Hepatic stellate cell (primary cell): Measurements from ENCODE around the gene COL4A1.

Source experiments
- DNase-seq: peaks from one replicate; pipeline ENCODE4 v3.0.0; 2011; ENCODE audit warnings: low spot score

Gene COL4A1

DNA sequence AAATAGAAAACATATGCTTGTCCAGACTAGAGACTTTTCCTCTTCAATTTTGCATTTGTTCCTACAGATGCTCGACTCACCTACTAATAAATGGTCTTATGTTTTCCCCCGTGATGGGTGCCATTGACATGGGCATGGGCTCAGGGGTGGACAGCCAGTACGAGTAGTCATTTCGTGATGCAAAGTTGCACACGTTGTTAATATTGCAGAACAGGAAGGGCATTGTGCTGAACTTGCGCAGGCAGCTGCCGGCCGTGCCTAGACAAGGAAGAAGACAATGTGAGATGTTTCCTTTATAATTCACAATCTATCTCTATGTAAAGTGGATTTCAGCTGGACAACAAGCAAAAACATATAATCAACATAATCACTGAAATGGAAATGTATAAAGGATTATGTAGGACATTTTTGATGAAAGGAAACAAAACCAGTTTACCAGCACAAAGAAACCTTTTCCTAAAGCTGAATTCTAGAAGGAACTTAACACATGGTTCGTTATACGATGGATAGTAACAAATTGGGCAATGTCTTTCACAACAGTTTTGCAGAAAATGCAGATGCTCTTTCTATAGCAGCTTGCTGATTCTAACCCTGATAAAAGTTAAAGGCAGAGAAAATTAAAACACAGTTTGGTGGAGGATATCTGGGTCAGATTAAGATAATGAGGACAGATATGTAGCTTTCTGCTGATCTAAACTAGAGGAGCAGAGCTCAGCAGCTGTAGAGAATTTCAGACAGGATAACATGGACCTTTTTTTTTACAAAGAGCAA lies 145.7 kb downstream of the COL4A1 start:
- no peak for DNase-seq

DNA sequence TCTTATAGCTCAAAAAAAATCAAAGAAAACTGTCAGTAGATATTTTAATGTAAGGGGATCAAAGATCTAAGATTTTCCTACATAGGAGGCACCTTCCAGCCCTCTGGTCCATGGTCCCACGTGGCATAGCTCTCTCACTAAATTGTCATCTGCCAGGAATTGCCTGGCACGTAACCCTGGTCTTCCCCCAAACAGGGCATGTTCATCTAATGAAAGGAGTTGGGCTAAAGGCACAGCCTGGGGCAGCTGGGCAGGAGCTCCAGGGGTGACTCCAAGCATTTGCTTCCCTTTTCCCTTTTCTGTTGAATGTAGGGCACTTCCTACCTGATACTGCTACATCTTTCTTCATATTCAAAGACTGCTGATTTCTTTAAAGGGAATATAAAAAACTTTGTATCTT lies 148.7 kb downstream of the COL4A1 start:
- no peak for DNase-seq

DNA sequence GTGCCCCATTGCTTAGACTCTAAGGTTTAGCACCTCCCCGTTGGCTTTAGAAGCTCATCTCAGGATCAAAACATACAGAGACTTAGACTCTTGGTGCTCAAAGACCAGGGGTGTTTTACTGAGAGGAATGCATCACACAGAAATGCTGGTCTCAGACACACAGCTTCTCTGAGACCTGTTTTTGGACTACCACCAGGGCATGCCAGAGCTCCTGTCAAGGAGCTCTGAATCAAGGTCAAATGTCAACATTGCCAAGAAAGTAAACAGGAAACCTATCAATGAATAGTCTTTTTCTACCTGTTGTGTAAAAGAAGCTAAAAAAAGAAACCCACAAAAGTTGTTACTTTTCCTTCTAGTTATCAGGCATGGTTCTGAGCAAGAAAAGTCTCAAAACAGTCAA lies 149.2 kb downstream of the COL4A1 start:
- DNase-seq, result no peak

DNA sequence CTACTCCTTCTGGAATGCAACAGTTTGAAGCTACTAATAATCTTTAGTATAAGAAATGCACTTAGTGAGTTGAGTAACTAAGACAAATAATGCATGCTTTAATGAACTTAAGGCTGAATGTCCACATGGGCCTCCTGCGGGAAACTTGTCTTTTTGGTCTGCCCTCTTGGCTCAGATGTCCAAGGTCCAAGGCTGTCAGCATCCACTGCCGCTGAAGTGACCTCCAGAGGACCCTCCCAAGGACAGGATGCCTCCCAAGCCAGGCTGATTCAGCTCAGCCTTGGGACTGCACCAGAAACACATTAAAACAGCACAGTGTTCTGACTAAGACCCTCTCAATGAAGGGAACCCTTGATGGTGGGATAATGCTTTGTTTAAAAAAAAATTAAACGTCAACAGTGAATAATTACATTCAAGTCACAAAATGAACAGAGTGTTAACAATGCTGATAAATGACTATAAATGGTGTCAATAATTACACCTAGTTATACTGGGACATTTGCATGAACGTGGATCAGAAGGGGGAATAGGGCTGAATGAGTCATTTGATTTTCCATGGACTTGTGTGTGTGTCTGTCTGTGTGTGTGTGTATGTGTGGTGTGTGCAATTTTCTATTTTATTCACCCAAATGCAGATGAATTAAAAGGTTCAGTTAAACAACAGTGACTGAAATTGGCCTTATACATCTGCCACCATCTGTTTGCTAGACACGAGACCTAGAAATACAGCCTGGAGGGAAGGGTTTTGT lies 150.5 kb downstream of the COL4A1 start:
- no peak for DNase-seq

DNA sequence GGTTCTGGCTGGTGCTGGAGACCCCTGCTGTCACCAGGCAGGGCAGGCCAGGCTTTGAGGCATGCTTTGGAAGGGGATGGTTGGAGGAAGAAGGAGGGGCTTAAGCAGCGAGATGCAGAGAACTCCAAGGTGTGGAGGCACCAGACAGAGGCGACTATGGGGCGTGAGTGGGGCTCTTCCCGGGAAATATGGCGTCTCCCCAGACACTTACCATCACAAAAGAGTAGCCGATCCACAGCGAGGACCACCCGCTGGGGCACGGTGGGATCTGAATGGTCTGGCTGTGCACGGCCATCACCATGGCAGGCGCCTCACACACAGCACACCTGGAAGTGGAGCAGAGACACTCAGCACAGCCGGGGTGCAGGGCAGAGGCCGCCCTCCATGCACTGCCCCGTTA lies 151.9 kb downstream of the COL4A1 start:
- no peak for DNase-seq

DNA sequence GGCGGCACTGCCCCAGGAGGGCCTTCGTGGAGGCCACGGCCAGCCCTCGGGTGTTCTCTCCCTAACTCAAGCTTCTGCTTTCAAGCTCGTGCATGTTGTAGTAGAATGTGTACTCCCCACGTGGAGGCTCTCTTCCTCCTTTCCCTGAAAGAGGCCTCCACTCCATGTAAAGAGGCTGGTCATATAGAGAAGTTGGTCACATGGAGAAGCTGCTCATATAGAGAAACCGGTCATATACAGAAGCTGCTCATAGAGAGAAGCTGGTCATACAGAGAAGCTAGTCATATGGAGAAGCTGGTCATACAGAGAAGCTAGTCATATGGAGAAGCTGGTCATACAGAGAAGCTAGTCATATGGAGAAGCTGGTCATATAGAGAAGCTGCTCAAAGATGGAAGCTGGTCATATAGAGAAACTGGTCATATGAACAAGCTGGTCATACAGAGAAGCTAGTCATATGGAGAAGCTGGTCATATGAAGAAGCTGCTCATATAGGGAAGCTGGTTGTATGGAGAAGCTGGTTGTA lies 152.5 kb downstream of the COL4A1 start:
- no peak for DNase-seq

DNA sequence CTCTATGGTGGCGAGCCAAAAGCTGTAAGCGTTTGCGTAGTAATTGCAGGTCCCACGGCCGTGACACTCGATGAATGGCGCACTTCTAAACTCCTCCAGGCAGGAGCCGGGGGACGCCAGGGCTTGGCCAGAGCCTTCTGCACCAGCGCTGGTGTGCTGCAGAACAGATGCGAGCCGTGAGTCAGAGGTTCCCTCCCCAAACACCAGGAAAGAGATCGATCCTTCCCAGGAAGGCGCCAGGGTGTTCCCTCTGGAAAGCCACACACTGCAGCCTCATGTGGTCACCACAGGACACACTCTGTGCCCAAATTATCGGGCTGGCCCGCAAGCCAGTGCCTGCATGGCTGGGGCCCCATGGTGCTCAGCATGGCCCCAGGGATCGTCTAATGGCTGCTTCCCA lies 154.6 kb downstream of the COL4A1 start:
- DNase-seq, result no peak

DNA sequence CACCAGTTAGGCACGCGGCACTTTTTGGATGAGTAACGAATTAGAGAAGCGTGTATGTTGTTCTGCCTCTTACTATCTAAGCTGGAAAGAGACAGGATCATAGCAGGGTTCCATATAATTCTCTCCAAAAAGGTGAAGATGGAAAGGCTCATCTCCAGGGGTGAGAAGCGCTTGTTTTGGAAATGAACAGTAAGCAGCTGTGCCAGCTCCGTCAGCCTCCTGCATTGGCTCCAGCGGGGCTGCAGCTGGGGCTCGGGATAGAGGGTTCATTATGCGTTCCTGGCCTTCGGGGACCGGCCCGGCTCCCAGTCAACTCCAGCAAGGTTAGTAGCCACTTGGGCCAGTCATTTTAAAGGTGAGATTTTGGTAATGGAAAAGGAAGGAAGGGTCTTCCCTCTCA lies 155.5 kb downstream of the COL4A1 start:
- no peak for DNase-seq

DNA sequence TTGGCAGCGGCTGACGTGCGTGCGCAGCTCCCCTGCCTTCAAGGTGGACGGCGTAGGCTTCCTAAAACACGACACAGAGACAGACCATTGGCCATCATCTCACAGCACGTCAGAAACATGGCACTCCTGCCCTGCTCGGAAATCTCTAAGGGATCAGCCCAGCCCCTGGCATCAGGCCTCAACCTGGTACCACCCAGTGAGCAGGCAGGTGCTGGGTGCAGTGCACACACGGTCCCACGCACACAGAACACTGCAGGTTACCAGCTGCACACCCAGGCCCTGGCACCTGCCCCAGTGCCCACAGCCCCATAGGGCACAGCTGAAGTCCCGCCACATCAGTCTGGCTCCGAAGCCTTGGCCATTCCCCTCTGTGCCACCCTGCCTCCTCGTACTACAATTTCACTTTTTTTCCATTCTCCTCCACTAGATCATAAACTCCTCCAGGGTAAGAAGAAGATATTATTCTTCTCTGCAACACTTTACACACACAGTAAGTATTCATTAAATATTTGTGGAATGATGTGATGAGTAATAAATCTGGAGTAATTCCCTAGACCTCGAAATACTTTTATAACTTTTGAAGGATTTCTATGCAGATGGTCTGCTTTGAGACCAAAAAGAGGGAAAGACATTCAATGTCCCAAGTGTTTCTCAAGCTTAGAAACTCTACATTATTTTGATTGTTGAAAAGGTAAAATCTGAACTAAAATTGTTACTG lies 156.4 kb downstream of the COL4A1 start:
- no peak for DNase-seq

DNA sequence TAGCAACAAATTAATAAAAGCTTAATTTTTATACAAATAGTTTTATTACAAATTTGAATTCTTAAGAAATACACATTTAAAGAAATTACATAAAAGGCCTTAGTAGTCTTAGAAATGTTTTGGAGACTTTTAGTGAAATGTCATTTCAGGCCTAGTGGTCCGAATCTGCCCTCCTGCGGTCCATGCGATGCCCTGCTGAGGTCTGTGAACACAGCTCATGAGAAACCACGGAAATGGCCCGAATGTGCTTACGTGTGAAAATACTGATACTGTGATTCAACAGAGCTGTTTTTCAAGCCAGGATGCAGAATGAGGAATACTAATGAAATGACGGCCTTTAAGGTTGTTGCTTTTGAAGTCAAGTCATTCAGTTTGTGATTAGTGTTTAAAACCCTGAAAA lies 157.9 kb downstream of the COL4A1 start:
- no peak for DNase-seq

DNA sequence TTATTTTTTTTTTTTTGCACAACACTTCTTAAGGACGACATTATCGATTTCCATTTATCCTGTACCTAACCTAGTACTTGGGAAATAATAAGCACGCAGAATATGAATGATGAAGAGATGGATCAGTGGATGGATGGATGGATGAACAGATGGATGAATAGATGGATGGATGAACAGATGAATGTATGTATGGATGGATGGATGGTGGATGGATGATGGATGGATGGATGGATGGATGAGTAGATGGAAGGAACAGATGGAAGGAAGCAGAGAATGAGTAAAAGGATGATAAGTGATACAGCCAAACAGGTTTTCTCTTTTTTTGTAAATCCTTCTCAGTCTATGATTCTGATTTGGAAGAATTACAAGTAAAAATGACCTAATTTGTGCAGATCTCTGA lies 166.9 kb downstream of the COL4A1 start:
- DNase-seq, result no peak

DNA sequence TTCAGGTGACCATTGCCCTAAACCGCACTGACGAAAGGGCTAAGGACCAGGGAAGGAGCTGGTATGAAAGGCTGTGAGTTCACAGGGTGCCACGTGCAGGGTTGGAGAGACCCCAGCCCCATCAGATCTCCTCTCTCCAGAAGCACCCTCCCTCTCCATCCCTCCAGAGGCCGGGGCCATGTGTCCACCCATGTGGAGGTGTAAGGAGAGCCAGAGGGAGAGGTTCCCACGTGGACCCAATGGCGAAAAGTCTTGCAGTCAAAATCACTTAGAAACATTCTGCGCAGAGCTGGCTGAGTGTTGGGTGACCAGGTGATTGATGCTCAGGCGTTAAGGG lies 168.3 kb downstream of the COL4A1 start:
- DNase-seq, result no peak

DNA sequence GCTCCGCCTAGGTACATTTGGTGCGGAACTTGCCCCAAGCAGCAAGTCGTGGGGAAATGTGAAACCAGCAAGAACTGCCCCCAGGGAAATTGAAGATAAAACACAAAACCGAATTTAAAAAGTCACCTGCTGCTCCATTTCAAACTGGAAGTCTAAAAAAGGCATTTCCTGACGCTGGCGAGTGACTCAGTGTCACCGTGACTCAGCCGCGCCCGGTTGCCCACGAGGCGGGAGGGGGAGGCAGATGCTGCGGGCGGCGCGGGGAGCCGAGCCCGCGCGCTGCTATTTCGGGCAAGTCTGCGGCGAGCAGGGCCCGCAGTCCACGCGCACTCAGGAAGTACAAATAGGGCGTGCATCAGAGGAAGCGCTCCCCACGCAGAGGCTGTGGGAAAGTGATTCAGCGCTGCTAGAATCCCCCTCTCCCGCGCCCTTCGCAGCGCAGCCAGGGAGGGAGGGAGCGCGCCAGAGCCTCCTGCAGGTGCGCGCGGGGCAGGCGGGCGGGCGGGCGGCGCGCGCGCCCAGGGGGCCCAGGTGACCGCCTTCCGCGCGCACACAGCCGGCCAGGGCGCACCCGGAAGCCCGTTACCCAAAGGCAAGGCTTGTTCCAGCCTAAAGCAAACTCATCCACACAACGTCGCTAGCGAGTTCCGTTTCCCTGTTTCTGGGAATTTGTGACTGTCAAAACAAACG lies 168.8 kb downstream of the COL4A1 start:
- DNase-seq, result peak; percentile 86

DNA sequence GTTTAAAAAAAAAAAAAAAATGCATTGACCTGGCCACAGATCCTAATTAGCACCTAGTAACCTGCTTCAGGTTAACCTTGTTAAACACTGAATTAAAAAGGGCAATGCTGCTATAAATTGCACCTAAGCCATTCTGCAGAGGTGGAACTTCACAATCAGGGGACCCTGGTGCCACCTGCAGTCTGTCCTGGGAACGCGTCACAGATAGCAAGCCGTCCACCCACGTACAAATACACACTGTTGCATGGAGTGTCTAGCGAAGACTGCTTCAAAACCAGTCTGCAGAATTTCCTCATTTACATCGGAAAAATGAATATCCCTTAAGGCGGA lies 169.3 kb downstream of the COL4A1 start:
- DNase-seq, result no peak

DNA sequence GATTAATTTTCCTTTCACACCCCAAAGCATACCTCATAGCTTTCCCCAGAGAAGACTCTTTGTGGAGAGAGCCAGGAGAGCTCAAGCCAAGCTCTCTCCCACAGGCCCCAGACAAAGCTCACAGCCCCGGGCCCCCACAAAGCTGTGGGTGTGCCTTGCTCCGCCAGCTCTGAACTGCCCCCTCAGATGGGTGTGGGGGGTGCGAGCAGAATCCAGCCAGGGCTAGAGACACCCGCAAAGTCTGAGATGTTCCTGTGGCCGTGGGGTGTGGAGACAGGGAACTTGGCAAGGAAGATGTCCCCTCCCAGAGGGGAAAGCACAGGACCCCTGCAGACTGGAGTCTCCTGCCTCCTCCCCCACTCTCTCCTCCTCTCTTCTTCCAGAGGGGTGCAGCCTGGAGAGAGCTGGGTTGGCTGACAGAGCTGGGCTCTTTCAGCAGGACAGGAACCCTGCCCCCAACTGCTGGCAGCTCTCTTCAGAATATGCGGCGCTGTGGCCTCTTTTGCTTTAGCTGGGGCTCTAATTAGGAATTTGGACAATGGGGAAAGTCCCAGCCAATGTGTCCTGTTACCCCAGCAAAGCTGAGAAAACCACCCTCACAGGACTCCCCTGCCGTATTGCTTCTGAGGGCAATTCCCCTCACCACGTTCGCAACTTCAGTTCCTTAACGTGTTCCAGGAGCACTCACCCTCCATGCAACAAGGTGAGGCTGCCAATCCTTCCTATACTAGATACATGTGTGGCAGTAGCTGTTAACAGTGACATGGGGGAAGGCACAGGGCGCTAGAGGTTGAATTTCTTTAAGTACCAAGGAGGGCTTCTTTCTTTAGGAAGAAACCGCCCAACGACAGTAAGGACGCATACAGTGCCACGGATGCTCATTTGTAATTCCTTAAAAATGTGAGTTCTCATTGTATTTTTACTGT lies 170.0 kb downstream of the COL4A1 start:
- DNase-seq, result no peak

DNA sequence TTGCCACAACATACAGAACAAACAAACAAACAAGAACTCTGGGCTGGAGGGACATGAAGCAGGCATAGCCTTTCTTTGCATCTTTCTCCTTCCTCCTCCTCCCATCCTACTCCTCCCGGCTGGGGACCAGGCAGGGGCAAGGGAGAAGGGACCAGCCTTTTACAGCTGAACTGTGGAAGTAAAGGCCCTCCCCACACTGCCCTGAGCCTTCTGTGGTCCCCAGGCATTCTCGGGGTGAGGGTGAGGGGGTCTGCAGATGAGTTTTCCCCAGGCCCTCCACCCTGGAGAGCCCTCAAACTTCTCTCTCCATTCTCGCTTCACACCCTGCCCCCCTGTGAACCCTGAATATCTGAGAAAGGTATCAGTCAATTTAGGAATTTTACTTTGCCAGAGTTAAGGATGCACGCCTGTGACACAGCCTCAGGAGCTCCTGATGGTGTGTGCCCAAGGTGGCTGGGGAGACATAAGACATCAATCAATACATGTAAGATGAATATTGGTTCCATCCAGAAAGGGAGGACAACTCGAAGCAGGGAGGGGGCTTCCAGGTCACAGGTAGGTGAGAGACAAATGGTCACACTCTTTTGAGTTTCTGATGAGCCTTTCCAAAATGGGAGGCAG lies 170.9 kb downstream of the COL4A1 start:
- DNase-seq, result no peak

DNA sequence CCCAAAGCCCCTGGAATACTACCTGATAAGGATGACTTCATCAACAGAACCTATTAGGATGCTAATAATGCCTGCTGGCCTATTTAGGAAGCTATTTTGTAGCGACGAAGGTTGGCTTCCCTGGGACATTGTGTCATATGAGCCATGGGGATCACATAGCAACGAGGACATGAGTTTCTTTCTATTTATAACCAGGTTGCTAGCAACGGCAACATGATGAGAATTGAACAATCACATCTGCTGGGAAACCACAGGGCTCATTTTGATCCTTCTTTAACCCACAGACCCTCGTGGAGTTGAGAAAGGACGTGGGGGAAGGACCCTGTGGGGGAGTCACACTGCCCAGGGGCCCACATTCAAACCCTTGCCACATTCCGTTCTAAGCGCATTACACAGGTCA lies 172.2 kb downstream of the COL4A1 start:
- DNase-seq, result peak; percentile 73

DNA sequence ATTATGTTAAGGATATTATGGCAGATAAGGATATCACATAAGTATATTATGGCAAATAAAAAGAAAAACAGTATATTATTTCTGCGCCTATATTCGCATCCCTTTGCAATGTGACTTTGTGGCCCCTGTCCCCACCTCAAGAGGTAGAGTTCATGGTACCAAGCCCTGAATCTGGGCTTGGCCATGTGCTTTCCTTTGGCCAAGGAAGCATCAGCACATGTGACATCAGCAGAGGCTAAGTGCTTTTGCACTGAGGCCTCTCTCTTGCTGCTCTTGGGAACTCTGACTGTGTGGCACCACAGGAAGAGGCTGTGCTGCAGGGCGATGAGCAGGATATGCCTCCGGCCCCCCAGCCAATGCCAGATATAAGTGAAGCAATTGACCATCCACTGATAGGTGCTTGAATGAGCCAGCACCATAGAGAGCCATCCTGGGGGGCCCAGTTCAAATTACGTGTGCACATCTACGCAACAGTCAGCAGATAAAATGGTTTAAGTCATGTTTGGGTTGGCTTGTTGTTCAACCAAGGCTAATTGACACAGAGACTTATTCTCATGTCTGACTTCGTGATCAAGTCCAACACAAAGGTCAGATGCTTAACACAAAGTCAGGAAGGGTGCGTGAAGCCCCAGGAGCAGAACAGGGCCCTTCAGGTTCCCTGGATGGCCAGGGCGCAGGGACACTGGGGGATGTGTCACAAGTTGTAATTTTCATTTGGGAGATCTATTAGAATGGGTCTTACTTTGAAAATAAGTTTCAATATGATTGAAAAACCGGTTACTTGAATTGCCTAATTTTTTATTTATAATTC lies 173.3 kb downstream of the COL4A1 start:
- DNase-seq, result no peak

DNA sequence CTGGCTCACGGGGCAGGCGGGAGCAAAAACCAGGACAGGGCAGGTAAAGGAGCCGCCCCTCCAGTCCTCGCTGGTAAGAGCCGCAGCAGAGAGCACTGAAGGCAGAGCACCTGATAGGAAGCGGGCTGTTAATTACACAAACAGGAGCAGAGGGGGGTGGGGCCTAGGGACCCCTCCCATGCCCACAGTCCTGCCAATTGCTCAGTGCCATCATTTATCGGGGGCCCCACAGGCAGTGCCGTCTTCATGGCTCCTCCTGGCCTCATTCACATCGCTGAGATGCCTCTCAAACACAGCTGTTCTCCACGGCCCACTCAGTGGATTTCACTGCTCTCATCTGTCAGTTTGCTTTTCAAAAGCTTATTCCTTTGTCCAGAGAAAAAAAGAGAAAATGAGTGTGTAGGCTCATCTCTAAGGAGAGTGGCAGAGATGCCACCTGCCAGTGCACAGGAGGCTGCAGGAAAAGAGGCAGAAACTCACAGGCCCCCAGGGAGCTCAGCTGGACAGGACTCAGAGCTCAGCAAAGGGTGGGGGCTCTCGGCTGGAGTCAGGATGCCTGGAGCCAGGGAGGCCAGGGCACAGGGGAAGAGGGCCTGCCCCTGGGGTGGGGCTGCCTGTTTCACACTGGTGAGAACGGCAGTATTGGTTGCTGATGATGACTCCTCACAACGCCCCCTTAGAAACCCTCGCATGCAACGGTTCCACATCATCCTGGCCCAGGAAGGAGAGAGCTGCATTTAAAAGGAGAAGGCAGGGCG lies 174.6 kb downstream of the COL4A1 start:
- DNase-seq, result no peak
